Fibroblast of lung (primary cell): ENCODE data around the gene RGN. TPM values are rescaled to one million over a fixed set of nuclear protein-coding genes. Genes with fewer than 3 reads are reported as not detected.

Experiments
- DNase-seq, 2 donors: peaks; one replicate each; pipeline versions ENCODE4 v3.0.0 to v3.0.0-alpha.2; 2010; ENCODE audit warnings: low read depth in 2 of 2
- H2AFZ ChIP-seq: 2 replicates; pipeline ENCODE4 v1.5.1; 2012; ENCODE audit warnings: low read length, control low read depth, inconsistent platforms
- H3K27ac ChIP-seq: 2 replicates; pipeline ENCODE4 v1.5.1; 2011; ENCODE audit warnings: low read length, control low read depth; ENCODE audit not compliant: insufficient read depth
- H3K27me3 ChIP-seq: 2 replicates; pipeline ENCODE4 v1.5.1; 2011; ENCODE audit warnings: mild to moderate bottlenecking, low read length; ENCODE audit not compliant: control insufficient read depth, insufficient read depth
- H3K36me3 ChIP-seq: 2 replicates; pipeline ENCODE4 v1.5.1; 2011; ENCODE audit warnings: low read length; ENCODE audit not compliant: control insufficient read depth, insufficient read depth
- H3K4me1 ChIP-seq: 2 replicates; pipeline ENCODE4 v1.5.1; 2011; ENCODE audit warnings: low read length; ENCODE audit not compliant: control insufficient read depth, insufficient read depth; ENCODE audit errors: extremely low read depth
- H3K4me2 ChIP-seq: 2 replicates; pipeline ENCODE4 v1.5.1; 2011; ENCODE audit warnings: low read length, control low read depth; ENCODE audit not compliant: insufficient read depth; ENCODE audit errors: extremely low read depth
- H3K4me3 ChIP-seq, 4 experiments: fragments of 200-600 bp in 1 of 4; sonication (generic) in 1 of 4; replicated peaks in 1 of 4; 2 replicates each; pipeline ENCODE4 v1.5.1; 2011 to 2016; ENCODE audit warnings: low read length in 4 of 4, low read depth in 3 of 4, mild to moderate bottlenecking in 3 of 4, control low read depth in 2 of 4, inconsistent platforms in 1 of 4, mixed read lengths in 1 of 4; ENCODE audit not compliant: insufficient read depth in 1 of 4; ENCODE audit errors: control extremely low read depth in 1 of 4
- H3K79me2 ChIP-seq: 2 replicates; pipeline ENCODE4 v1.5.1; 2012; ENCODE audit warnings: mild to moderate bottlenecking, low read length, inconsistent platforms; ENCODE audit not compliant: control insufficient read depth, insufficient read depth
- H3K9ac ChIP-seq: 2 replicates; pipeline ENCODE4 v1.5.1; 2011; ENCODE audit warnings: mild to moderate bottlenecking, low read length, control low read depth; ENCODE audit not compliant: insufficient read depth
- H3K9me3 ChIP-seq: 2 replicates; pipeline ENCODE4 v1.5.1; 2012; ENCODE audit warnings: low read depth, low read length; ENCODE audit not compliant: control insufficient read depth, insufficient read depth
- H4K20me1 ChIP-seq: 2 replicates; pipeline ENCODE4 v1.5.1; 2011; ENCODE audit warnings: low read length; ENCODE audit not compliant: control insufficient read depth, insufficient read depth; ENCODE audit errors: extremely low read depth
- CTCF ChIP-seq, 2 donors: IDR thresholded peaks in 1 of 2; conservative IDR thresholded peaks in 1 of 2; 1 replicate in 1 of 2; 2 replicates in 1 of 2; pipeline ENCODE4 v1.5.1; 2011 to 2012; ENCODE audit warnings: low read length in 2 of 2, control low read depth in 1 of 2, inconsistent platforms in 1 of 2, low read depth in 1 of 2, mild to moderate bottlenecking in 1 of 2
- EZH2 ChIP-seq: IDR thresholded peaks from 2 replicates; pipeline ENCODE4 v1.5.1; 2012; ENCODE audit warnings: low read length, control low read depth, mild to moderate bottlenecking; ENCODE audit errors: missing control alignments
- polyA plus RNA-seq, 2 donors: library from polyadenylated mRNA; depleted of rRNA in 1 of 2; stranded (reverse) in 1 of 2; unstranded in 1 of 2; fragments of >200 nt; gene quantifications; 2 replicates each; pipeline ENCODE4 v1.2.1, GENCODE V29; 2011 to 2012; ENCODE audit warnings: missing spikeins in 1 of 2
- total RNA-seq: library from RNA; depleted of rRNA; stranded (reverse); fragments of >200 nt; gene quantifications from 2 replicates; pipeline ENCODE4 v1.2.1, GENCODE V29; 2014

RGN gene
- total and polyA plus RNA-seq, 2 donors (not counting 1 experiment from before 2014, with no cell fraction given) = 7.4 to 23.8 TPM

DNA sequence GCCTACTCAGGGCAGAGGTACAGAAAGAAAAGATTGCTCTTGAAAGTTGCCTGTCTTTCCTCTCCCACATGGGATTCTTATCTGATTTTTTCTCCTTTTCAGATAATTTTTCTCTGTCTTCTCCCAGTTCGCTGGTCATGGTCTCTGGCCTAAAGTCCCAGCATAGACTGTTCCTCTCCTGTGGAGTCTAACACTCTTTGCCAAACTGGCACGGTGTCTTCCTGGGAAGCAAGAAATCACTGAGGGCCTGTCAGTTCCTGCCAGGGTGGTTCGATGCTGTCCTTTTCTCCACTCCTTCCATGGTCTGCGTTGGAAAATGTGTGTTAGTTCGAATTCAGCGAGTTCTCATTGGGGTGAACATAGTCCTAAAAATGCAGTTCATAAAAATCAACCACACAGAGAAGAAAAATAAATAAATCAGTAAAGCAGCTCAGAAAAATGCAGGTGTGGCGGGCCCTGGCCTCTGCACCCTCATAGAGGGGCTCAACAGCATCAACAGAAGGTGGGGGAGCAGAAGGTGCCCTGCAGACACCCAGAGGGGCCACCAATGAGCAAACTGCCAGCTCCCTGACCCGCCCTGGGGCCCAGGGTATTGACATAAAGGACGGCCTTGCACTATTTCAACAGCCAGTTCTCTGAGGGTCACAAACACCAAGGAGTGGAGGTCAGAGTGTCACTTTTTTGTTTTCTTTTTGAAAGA, 2.1 kb downstream of the RGN start:
- Histone ChIP-seq H3K4me1 (peaks cover 2% of the 10 kb centered on the region), H3K4me2 (no peak overlapping the region), H3K9ac (no peak overlapping the region), H2AFZ (no peak overlapping the region), H4K20me1 (no peaks in the 10 kb centered on the region), H3K27ac (no peak overlapping the region), H3K27me3 (no peaks in the 10 kb centered on the region), H3K36me3 (no peaks in the 10 kb centered on the region), H3K9me3 (no peaks in the 10 kb centered on the region), H3K79me2 (no peaks in the 10 kb centered on the region), H3K4me3 (no peak overlapping the region)
- TF ChIP-seq EZH2 (no peak), CTCF (conservative IDR thresholded peaks at IDR 0.05 in 1 of 2, IDR thresholded peaks at IDR 0.05 in 1 of 2; ENCODE audit: low read depth in 1 of 2, low read length in 2 of 2) (no peak)
- DNase-seq = no peak

- H4K20me1 ChIP-seq = no peaks in the 10 kb centered on the region
- no peak overlapping the region for H3K27ac ChIP-seq
- H3K9ac ChIP-seq = no peak overlapping the region
- H3K79me2 ChIP-seq = no peaks in the 10 kb centered on the region
- no peak overlapping the region for H3K4me2 ChIP-seq
- no peaks in the 10 kb centered on the region for H3K36me3 ChIP-seq
- no peaks in the 10 kb centered on the region for H3K27me3 ChIP-seq
- no peak for TF ChIP-seq EZH2
- no peak for TF ChIP-seq CTCF (conservative IDR thresholded peaks at IDR 0.05 in 1 of 2, IDR thresholded peaks at IDR 0.05 in 1 of 2; ENCODE audit: low read depth in 1 of 2, low read length in 2 of 2)
- no peak overlapping the region for H2AFZ ChIP-seq
- no peaks in the 10 kb centered on the region for H3K9me3 ChIP-seq
- DNase-seq = no peak
- no peak overlapping the region for H3K4me3 ChIP-seq
- peaks cover 2% of the 10 kb centered on the region for H3K4me1 ChIP-seq
Observed at GRCh38 chrX:47080915-47081236, 2.6 kb downstream of the RGN start.

DNA sequence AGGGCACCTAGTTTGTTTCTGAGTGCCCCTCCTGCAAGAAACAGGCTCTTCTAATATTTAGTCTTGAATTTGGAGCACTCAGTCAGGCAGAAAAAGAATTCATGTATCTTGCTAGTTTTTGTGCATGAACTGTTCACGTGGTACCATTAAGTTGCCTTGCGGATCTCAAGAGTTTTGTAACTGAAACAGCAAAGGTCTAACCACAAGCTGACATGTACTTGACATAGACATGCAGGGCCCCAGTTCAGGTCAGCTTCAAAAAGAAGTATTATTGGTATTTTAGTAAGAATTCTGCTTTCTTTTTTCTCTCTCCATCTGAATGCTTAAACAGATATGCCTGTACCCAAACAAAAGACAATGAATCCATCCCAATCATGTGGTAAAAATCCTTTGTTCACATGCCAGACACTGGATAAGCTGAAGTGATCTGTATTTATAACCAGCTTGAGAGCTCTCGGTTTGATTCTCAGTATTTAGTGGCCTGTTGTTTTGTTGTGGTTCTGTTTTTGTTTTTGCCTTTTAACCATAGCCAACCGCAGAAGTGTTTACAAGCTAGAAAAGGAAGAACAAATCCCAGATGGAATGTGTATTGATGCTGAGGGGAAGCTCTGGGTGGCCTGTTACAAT, 13.0 kb downstream of the RGN start:
- Histone ChIP-seq H3K4me3 (no peak overlapping the region), H3K9me3 (no peaks in the 10 kb centered on the region), H3K36me3 (no peaks in the 10 kb centered on the region), H3K79me2 (no peaks in the 10 kb centered on the region), H3K9ac (no peak overlapping the region), H3K27ac (no peak overlapping the region), H2AFZ (no peak overlapping the region), H3K4me1 (no peaks in the 10 kb centered on the region), H3K4me2 (no peak overlapping the region), H4K20me1 (no peaks in the 10 kb centered on the region), H3K27me3 (no peaks in the 10 kb centered on the region)
- TF ChIP-seq CTCF (conservative IDR thresholded peaks at IDR 0.05 in 1 of 2, IDR thresholded peaks at IDR 0.05 in 1 of 2; ENCODE audit: low read depth in 1 of 2, low read length in 2 of 2) (no peak), EZH2 (no peak)
- DNase-seq = peak; percentile 42 to 70
